ENCODE results near the gene SYCE3. TPM values are rescaled to one million over a fixed set of nuclear protein-coding genes. Genes with fewer than 3 reads are reported as not detected.

SYCE3 gene
- total RNA-seq, 2 experiments from 2014 or later, result 3.8 TPM

DNA sequence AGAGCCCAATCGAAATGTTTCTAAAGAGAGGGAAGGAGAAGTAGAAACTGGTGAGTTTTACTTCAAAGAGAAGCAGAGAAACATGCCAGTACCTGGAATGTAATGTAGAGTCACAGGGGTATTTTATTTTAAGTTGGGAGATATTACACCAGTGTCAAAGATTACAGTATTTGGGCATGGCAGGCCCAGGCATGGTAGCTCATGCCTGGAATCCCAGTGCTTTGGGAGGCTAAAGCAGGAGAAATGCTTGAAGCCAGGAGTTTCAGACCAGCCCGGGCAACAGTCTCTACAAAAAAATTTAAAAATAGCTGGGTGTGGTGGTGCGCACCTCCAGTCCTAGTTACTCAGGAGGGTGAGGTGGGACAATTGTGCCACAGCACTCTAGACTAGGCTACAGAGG, 2.7 kb downstream of the SYCE3 start:
- Mint-ChIP-seq H3K27me3 (no peaks in the 10 kb centered on the region), H3K4me1 (peaks cover 19% of the 10 kb centered on the region), H3K9me3 (ENCODE audit: low read depth) (no peaks in the 10 kb centered on the region), H3K27ac (no peak overlapping the region), H3K36me3 (ENCODE audit: low read depth) (no peaks in the 10 kb centered on the region), H3K4me3 (no peak overlapping the region)
- ATAC-seq (no peak), DNase-seq (no peak)
- ChIA-PET POLR2A (interaction anchor here (0.6 kb wide), 1 partner anchor 49 kb away, joined by 3 read pairs; no protein-coding TSS in a partner anchor), CTCF (interaction anchor here (0.5 to 1.7 kb wide), 6 partner anchors 10 to 61 kb away, joined by 3 to 7 read pairs (median 3); partner anchors contain the start of gene KLHDC7B)
- intact Hi-C loops (cut with DNase I, micrococcal nuclease), result no loop called here

DNA sequence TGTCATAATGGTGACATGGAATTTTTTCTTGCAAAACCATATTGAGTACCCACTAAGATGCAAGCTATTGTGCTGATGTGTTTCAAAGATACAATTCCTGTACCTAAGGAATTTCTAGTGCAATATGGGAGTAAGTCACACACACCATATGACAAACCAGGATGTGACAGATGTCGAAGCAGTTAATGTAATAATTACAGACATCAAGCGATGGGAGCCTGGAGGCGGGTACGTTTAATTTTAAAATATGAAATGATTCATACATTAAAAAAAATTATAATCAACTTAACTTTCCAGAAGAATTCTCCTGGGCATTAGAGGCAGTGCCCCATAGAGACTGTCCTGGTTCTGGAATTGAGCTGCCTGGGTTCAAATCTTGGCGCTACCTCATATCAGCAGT, 6.0 kb downstream of the SYCE3 start:
- H3K27ac Mint-ChIP-seq, result no peak overlapping the region
- peaks cover 7% of the 10 kb centered on the region for H3K4me1 Mint-ChIP-seq
- CTCF ChIA-PET, result interaction anchor here (0.6 to 1.9 kb wide), 4 partner anchors 9 to 321 kb away, joined by 3 to 9 read pairs (median 6); partner anchors contain the start of gene KLHDC7B
- POLR2A ChIA-PET, result no interaction called here
- no peak overlapping the region for H3K4me3 Mint-ChIP-seq
- no peaks in the 10 kb centered on the region for H3K27me3 Mint-ChIP-seq
- no peak for ATAC-seq
- no peaks in the 10 kb centered on the region for H3K36me3 Mint-ChIP-seq (ENCODE audit: low read depth)
- intact Hi-C loops (cut with DNase I, micrococcal nuclease), result no loop called here
- DNase-seq, result no peak
- H3K9me3 Mint-ChIP-seq (ENCODE audit: low read depth), result no peaks in the 10 kb centered on the region

DNA sequence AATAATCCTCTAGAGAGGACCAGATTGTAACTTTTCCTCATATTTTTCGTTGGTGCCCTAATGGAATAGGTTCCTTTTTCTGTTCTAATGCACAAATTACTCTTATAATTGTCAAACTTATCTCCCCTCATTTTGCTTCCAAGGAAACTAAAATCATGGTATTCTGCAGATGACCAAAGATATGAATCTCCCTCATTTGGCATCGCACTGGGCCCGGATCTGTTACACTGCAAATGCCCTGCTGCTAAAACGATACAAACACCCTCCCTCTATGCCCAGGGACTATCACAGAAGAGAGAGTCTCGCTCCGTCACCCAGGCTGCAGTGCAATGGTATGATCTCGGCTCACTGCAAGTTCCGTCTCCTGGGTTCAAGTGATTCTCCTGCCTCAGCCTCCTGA, 9.4 kb downstream of the SYCE3 start:
- DNase-seq (no peak), ATAC-seq (no peak)
- intact Hi-C loops (cut with DNase I, micrococcal nuclease), result no loop called here
- Mint-ChIP-seq H3K27me3 (no peaks in the 10 kb centered on the region), H3K9me3 (ENCODE audit: low read depth) (no peaks in the 10 kb centered on the region), H3K27ac (no peak overlapping the region), H3K4me3 (no peak overlapping the region), H3K4me1 (peaks cover 10% of the 10 kb centered on the region), H3K36me3 (ENCODE audit: low read depth) (peaks cover 3% of the 10 kb centered on the region)
- ChIA-PET CTCF (no interaction called here), POLR2A (no interaction called here)

DNA sequence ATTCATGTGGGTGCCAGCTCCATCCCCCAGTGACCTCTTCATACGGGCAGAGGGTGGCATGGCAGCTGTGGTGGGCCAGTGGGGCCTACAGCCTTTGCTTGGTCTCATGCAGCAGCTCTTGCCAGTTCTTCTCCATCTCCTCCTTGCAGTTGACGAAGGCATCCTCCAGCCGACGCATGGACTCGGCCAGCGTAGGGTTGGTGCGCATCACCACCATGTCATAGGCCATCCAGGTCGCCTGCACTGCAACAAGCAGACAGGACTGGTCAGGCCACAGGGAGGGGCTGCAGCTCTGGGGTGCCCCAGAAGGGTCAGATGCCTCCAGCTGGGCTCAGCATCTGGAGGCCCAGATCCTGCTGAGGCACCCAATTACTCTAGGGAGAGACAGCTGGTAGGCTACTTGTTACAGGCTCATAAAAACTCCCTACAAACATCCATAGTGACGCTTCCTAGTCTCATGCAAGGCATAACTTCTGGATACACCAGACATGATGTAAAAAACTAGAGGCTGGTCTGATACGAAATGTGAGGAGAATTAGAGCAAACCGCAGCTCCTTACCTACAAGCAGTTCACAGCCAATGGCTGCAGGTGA, 11.5 kb downstream of the SYCE3 start:
- Mint-ChIP-seq H3K4me3 (no peak overlapping the region), H3K27ac (no peak overlapping the region)

DNA sequence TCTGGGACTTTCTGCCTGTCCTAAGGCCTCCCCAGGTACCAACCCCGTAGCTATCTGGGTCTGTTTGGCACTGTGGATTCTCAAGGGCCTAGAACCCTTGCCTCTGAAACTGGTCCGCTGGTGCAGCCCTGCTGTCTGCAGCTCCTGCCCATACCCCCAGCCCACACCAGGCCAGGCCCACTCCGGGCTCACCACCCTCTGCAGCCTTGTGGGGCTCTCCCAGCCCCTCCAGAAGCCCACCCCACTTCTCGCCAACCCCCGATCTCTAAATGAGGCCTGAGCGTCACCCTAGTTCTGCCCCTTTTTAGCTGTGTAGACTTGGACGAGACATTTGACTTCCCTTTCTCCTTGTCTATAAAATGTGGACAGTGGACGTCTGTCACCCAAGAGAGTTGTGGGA, 12.3 kb downstream of the SYCE3 start:
- intact Hi-C loops (cut with DNase I, micrococcal nuclease), result no loop called here
- Mint-ChIP-seq H3K27ac (no peak overlapping the region), H3K9me3 (ENCODE audit: low read depth) (no peaks in the 10 kb centered on the region), H3K4me1 (peaks cover 21% of the 10 kb centered on the region), H3K4me3 (peak overlapping the region; percentile 74), H3K27me3 (no peaks in the 10 kb centered on the region), H3K36me3 (ENCODE audit: low read depth) (peaks cover 3% of the 10 kb centered on the region)
- ATAC-seq, result no peak
- POLR2A ChIA-PET, result interaction anchor here (1.4 kb wide), 1 partner anchor 25 kb away, joined by 7 read pairs; the partner anchor contains the start of gene SCO2
- CTCF ChIA-PET, result interaction anchor here (0.8 to 2.2 kb wide), 6 partner anchors 10 to 71 kb away, joined by 3 to 15 read pairs (median 3); partner anchors contain the start of genes LMF2, SCO2 and SYCE3
- DNase-seq, result no peak

More for the DNA sequence above, 11.5 kb downstream of the SYCE3 start:
- no peak for DNase-seq
- no peak for ATAC-seq
- Mint-ChIP-seq H3K36me3 (ENCODE audit: low read depth) (peaks cover 3% of the 10 kb centered on the region), H3K27me3 (no peaks in the 10 kb centered on the region), H3K9me3 (ENCODE audit: low read depth) (no peaks in the 10 kb centered on the region), H3K4me1 (peaks cover 12% of the 10 kb centered on the region)
- POLR2A ChIA-PET, result interaction anchor here (1.4 kb wide), 1 partner anchor 26 kb away, joined by 7 read pairs; the partner anchor contains the start of gene SCO2
- CTCF ChIA-PET, result interaction anchor here (1.3 to 2.2 kb wide), 3 partner anchors 12 to 70 kb away, joined by 3 to 15 read pairs (median 4); partner anchors contain the start of genes SCO2 and SYCE3
- intact Hi-C loops (cut with DNase I, micrococcal nuclease), result no loop called here

DNA sequence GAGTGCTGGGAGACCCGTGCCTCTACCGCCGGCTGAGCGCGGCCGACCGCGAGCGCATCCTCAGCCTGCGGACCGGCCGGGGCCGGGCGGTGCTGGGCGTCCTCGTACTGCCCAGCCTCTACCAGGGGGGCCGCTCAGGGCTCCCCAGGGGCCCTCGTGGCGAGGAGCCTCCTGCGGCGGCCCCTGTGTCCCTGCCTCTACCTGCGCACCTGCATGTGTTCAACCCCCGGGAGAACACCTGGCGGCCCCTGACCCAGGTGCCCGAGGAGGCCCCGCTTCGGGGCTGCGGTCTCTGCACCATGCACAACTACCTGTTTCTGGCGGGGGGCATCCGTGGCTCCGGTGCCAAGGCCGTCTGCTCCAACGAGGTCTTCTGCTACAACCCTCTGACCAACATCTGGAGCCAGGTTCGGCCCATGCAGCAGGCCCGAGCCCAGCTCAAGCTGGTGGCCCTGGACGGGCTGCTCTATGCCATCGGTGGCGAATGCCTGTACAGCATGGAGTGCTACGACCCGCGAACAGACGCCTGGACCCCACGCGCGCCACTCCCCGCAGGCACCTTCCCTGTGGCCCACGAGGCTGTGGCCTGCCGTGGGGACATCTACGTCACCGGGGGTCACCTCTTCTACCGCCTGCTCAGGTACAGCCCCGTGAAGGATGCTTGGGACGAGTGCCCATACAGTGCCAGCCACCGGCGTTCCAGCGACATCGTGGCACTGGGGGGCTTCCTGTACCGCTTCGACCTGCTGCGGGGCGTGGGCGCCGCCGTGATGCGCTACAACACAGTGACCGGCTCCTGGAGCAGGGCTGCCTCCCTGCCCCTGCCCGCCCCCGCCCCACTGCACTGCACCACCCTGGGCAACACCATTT, 13.6 kb downstream of the SYCE3 start:
- Mint-ChIP-seq H3K27ac (peak overlapping the region; percentile 77), H3K36me3 (ENCODE audit: low read depth) (peaks cover 3% of the 10 kb centered on the region), H3K9me3 (ENCODE audit: low read depth) (no peaks in the 10 kb centered on the region), H3K27me3 (no peaks in the 10 kb centered on the region), H3K4me1 (peaks cover 33% of the 10 kb centered on the region), H3K4me3 (peak overlapping the region; percentile 74)
- POLR2A ChIA-PET, result interaction anchor here (0.8 to 0.9 kb wide), 2 partner anchors 23 to 72 kb away, joined by 3 to 5 read pairs; partner anchors contain the start of gene SCO2
- DNase-seq (no peak), ATAC-seq (peak; percentile 4)
- intact Hi-C loops (cut with DNase I, micrococcal nuclease), result no loop called here
- CTCF ChIA-PET, result interaction anchor here (0.7 to 2.5 kb wide), 8 partner anchors 10 to 141 kb away, joined by 3 to 14 read pairs (median 3); partner anchors contain the start of genes LMF2 and SCO2

DNA sequence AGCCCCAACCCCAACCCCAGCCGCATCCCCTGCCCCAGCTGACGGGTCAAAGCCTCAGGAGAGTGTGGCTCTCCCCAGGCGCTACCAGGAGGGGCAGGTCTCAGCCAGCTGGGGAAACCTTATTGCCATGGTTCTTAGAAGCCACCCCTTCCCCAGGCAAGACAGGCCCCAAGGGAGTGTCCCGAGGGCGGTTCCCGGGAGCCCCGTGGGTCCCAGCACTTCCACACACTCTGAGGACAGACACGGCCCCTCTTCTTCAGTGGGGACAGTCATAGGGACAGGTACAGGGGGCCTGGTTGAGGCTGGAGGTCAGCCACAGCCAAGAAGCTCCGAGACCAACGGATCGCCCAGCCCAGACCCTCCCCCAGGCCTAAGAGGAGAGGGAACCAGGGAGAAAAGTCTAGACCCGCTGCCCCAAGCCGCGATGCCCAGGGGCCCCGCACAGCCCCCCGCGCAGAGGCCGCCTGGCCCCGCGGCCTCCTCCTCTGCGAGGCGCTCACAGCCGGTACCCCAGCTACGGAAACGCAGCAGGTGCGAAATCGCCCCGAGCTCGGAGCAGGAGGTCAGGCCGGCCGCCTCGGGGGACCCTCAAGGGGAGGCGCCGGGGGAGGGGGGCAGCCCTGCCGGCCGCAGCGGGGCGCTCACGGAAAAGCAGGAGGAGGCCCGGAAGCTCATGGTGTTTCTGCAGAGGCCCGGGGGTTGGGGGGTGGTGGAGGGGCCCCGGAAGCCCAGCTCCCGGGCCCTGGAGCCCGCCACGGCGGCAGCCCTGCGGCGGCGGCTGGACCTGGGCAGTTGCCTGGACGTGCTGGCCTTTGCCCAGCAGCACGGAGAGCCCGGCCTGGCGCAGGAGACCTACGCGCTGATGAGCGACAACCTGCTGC, 14.4 kb downstream of the SYCE3 start:
- Mint-ChIP-seq H3K9me3 (ENCODE audit: low read depth) (no peaks in the 10 kb centered on the region), H3K27me3 (no peaks in the 10 kb centered on the region)

DNA sequence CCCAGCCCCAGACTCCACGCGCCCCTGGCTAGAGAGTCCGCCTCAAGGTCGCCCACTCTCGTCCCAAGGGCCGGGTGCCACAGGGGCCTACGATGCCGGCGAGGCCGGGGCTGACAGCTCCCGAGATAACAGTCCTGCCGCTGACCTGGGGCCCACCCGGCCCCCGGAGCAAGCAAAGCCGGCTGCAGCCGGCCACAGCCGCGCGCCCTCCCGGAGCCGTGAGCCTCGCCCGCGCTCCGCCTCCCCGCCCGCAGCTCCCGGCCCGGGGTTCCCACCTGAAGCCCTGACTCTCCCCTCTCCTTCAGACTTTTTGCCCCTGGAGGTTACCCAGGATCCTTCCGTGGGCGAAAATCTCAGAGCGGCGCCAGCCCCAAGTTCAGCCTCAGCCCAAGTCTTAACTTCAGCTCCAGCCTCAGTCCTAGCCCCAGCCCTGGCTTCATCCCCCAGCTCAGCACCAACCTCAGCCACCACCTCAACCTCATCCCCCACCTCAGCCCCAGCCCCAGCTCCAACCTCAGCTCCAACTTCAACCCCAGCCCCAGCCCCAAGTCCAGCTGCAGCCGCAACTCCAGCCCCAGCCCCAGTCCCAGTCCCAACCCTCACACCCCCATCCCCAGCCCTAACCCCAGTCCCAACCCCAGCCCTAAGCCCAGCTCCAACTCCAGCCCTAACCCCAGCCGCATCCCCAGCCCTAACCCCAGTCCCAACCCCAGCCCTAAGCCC, 15.3 kb downstream of the SYCE3 start:
- H3K36me3 Mint-ChIP-seq (ENCODE audit: low read depth), result peaks cover 6% of the 10 kb centered on the region
- H3K27me3 Mint-ChIP-seq, result no peaks in the 10 kb centered on the region
- CTCF ChIA-PET, result interaction anchor here (0.7 to 4.0 kb wide), 6 partner anchors 8 to 63 kb away, joined by 3 to 29 read pairs (median 6); partner anchors contain the start of genes SCO2 and SYCE3
- ATAC-seq (no peak), DNase-seq (no peak)
- peaks cover 40% of the 10 kb centered on the region for H3K4me1 Mint-ChIP-seq
- peak overlapping the region; percentile 45 for H3K4me3 Mint-ChIP-seq
- intact Hi-C loops (cut with DNase I, micrococcal nuclease), result no loop called here
- no peaks in the 10 kb centered on the region for H3K9me3 Mint-ChIP-seq (ENCODE audit: low read depth)
- POLR2A ChIA-PET, result no interaction called here
- no peak overlapping the region for H3K27ac Mint-ChIP-seq

More for the DNA sequence above, 14.4 kb downstream of the SYCE3 start:
- POLR2A ChIA-PET, result interaction anchor here (0.5 to 0.9 kb wide), 3 partner anchors 23 to 120 kb away, joined by 3 to 5 read pairs (median 3); partner anchors contain the start of gene SCO2
- CTCF ChIA-PET, result interaction anchor here (0.6 to 4.0 kb wide), 10 partner anchors 9 to 119 kb away, joined by 3 to 29 read pairs (median 3); partner anchors contain the start of genes SCO2 and SYCE3
- Mint-ChIP-seq H3K4me3 (peak overlapping the region; percentile 67), H3K4me1 (peaks cover 36% of the 10 kb centered on the region), H3K36me3 (ENCODE audit: low read depth) (peaks cover 3% of the 10 kb centered on the region), H3K27ac (peak overlapping the region; percentile 81)
- peak; percentile 73 for DNase-seq
- ATAC-seq, result peak; percentile 34
- intact Hi-C loops (cut with DNase I, micrococcal nuclease), result no loop called here

DNA sequence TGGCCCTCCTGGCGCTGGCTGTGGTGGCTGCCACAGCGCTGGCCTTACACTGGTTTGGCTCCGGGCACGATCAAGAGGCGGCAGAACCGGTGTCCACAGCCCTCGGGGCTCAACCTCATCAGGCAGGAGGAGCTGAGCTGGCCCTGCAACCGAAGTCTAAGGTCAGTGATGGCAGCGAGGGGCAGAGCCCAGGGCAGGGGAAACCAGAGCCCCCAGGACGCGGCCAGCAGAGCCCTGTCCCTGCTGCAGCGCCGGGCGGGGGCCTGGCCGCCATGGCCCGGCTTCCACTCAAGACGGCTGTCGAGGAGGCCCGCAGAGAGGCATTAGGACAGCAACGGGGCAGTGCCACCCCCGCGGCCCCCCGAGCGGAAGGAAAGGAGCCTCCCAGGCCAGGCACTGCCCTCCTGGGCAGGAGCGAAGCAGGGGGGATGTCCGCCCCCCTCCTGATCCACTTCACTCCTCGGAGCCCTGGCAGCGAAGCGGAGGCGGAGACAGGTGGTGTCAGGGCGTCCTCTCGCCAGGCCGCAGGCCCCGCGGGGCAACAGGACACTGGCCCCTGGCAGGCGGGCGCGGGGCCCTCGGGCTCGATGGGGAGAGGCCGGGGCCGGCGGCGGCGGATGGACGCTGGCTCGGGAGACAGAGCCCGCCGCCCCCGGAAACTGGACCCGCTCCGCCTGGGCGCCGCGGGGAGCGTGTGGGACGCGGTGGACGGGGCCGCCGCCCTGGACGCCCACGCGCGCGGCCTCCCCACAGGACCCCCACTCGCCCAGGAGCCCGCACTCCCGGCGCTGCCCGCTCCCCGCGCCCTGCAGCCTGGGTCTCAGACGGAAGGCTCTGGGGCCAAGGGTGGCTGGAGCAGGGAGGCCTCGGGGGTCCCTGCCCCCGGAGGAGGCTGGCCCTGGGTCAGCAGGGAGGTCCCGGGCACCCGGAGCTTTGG, 16.1 kb downstream of the SYCE3 start:
- peaks cover 48% of the 10 kb centered on the region for H3K4me1 Mint-ChIP-seq
- H3K27ac Mint-ChIP-seq, result peak overlapping the region; percentile 85
- DNase-seq, result no peak
- H3K27me3 Mint-ChIP-seq, result no peaks in the 10 kb centered on the region
- ChIA-PET POLR2A (no interaction called here), CTCF (interaction anchor here (1.2 to 4.0 kb wide), 9 partner anchors 7 to 145 kb away, joined by 4 to 29 read pairs (median 7); partner anchors contain the start of genes SCO2 and SYCE3)
- intact Hi-C loops (cut with DNase I, micrococcal nuclease), result no loop called here
- no peak overlapping the region for H3K4me3 Mint-ChIP-seq
- H3K9me3 Mint-ChIP-seq (ENCODE audit: low read depth), result no peaks in the 10 kb centered on the region
- H3K36me3 Mint-ChIP-seq (ENCODE audit: low read depth), result peaks cover 6% of the 10 kb centered on the region
- ATAC-seq, result no peak

Measured in activated CD4-positive, alpha-beta T cell treated with anti-CD3 and anti-CD28 coated beads for 36 hours (primary cell).